Measurements from ENCODE around the gene OPN4. TPM values are rescaled to one million over a fixed set of nuclear protein-coding genes. Genes with fewer than 3 reads are reported as not detected.

The OPN4 gene
- total RNA-seq, 3 donors from 2014 or later = not detected

DNA sequence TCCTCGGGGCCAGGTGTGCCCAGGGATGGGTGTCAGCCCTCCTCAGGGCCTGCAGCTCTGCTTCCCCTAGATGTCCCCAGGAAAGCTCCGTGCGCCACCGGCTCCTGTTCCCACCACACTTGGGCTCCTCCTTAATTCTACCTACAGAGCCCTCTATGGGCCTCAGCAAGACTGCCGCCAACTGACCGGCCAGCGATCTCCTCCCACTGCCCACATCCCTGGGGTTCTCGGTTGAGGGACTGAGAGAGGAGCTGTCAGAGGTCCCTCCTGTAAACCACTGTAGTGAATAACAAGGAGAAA lies 8.6 kb downstream of the OPN4 start:
- no peak for DNase-seq
- H3K9me3 Mint-ChIP-seq = no peaks in the 10 kb centered on the region
- H3K36me3 Mint-ChIP-seq (ENCODE audit: insufficient read depth) = no peaks in the 10 kb centered on the region
- ATAC-seq = no peak
- no peaks in the 10 kb centered on the region for H3K4me1 Mint-ChIP-seq (ENCODE audit: low read depth)
- H3K27me3 Mint-ChIP-seq (ENCODE audit: low read depth) = no peaks in the 10 kb centered on the region
- no peak overlapping the region for H3K4me3 Mint-ChIP-seq

- Mint-ChIP-seq H3K27me3 (ENCODE audit: low read depth) (no peaks in the 10 kb centered on the region), H3K4me1 (ENCODE audit: low read depth) (no peaks in the 10 kb centered on the region), H3K36me3 (ENCODE audit: insufficient read depth) (no peaks in the 10 kb centered on the region), H3K9me3 (no peaks in the 10 kb centered on the region), H3K4me3 (no peak overlapping the region)
- no peak for DNase-seq
- ATAC-seq = no peak
Measured at GRCh38 chr10:86663576-86664339, 9.4 kb downstream of the OPN4 start.

- no peaks in the 10 kb centered on the region for H3K36me3 Mint-ChIP-seq (ENCODE audit: insufficient read depth)
- DNase-seq = no peak
- no peaks in the 10 kb centered on the region for H3K9me3 Mint-ChIP-seq
- no peak overlapping the region for H3K4me3 Mint-ChIP-seq
- no peak for ATAC-seq
- no peaks in the 10 kb centered on the region for H3K27me3 Mint-ChIP-seq (ENCODE audit: low read depth)
- H3K4me1 Mint-ChIP-seq (ENCODE audit: low read depth) = no peaks in the 10 kb centered on the region
Measured at GRCh38 chr10:86664341-86665217, 10.2 kb downstream of the OPN4 start.

DNA sequence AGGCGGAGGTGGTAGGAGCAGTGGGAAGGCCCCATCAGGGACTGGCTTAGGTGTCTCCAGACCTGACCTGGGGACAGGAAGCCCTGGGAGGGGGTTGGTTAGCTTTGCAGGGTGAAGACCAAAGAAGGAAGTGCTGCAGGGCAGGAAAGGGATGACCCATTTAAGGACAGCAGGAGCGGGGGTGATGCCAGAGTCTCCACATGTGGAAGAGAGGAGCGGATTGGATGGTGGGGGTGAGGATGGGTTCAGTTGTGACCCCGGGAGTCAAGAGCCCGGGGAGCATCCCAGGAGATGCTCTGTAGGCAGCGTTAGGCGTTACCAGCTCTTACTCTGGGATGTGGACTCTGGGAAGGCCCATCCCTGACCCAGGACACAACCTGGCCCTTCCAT lies 10.9 kb downstream of the OPN4 start:
- H3K9me3 Mint-ChIP-seq = no peaks in the 10 kb centered on the region

DNA sequence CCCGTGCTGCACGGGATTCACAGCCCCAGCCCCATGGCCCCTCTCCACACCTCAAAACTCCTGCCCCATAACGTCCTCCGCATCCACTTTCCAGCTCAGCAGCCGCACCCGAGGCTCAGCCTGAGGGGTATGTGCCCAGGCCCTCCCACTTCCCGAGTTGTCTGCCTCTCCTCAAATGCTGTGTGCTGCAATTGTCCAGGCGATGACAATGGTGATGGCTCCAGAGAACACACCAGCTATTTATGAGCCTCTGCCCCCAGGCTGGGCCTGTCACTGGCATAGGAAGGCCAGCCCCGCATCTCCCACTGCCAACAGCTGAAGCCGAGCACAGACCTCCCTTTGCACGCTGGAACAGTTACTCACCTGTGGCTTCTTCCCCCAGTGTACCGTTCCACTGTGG lies 11.5 kb downstream of the OPN4 start:
- H3K27me3 Mint-ChIP-seq (ENCODE audit: low read depth) = no peaks in the 10 kb centered on the region
- no peak for DNase-seq
- H3K4me1 Mint-ChIP-seq (ENCODE audit: low read depth) = no peaks in the 10 kb centered on the region
- no peak for ATAC-seq
- no peak overlapping the region for H3K4me3 Mint-ChIP-seq
- H3K36me3 Mint-ChIP-seq (ENCODE audit: insufficient read depth) = no peaks in the 10 kb centered on the region
- H3K9me3 Mint-ChIP-seq = no peaks in the 10 kb centered on the region

More for the DNA sequence above, 10.9 kb downstream of the OPN4 start:
- no peaks in the 10 kb centered on the region for H3K36me3 Mint-ChIP-seq (ENCODE audit: insufficient read depth)
- H3K4me1 Mint-ChIP-seq (ENCODE audit: low read depth) = no peaks in the 10 kb centered on the region
- no peak for ATAC-seq
- DNase-seq = no peak
- H3K4me3 Mint-ChIP-seq = no peak overlapping the region
- H3K27me3 Mint-ChIP-seq (ENCODE audit: low read depth) = no peaks in the 10 kb centered on the region

GRCh38 chr10:86666538-86666937 lies 12.2 kb downstream of the OPN4 start:
- no peak for ATAC-seq
- Mint-ChIP-seq H3K4me1 (ENCODE audit: low read depth) (no peaks in the 10 kb centered on the region), H3K9me3 (no peaks in the 10 kb centered on the region)

DNA sequence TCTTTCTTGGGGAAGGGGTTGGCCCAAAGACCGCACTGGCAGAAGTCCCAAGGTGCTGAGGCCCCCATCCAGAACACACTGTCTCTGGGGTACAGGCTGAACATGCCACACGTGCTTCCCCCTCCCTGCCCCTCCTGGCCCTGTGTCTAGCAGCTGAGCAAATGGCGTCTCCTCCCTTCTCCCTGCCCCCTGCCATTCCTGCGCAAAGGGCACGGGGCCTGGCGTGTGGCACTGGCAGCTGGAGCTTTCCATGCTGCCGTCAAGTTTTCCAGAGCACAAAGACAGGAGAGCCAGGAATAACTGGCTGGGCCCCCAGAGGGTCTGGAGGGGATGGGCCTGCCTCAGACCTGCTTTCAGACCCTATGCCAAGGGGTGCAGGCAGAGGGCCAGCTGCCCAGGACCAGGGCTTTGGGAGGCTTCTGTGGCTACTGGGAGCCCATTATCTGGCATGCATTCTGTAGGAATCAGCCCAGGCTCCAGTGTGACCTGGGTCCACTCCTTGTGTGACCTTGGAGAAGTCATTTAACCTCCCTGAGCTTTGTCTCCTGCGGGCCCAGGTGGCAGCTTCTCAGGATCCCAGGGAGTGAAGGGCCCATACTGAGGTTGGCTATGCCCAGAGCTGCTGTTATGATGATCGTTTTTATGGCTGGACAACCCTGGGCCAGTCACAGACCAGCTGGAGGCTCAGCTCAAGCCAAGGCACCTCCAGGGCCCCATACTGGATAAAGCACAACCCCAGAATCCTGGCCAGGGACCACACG lies 13.3 kb downstream of the OPN4 start:
- Mint-ChIP-seq H3K27me3 (ENCODE audit: low read depth) (no peaks in the 10 kb centered on the region), H3K4me1 (ENCODE audit: low read depth) (no peaks in the 10 kb centered on the region), H3K9me3 (no peaks in the 10 kb centered on the region), H3K4me3 (no peak overlapping the region), H3K36me3 (ENCODE audit: insufficient read depth) (no peaks in the 10 kb centered on the region)
- ATAC-seq = no peak
- DNase-seq = no peak

More at GRCh38 chr10:86666538-86666937, 12.2 kb downstream of the OPN4 start:
- no peaks in the 10 kb centered on the region for H3K36me3 Mint-ChIP-seq (ENCODE audit: insufficient read depth)
- H3K27me3 Mint-ChIP-seq (ENCODE audit: low read depth) = no peaks in the 10 kb centered on the region
- H3K4me3 Mint-ChIP-seq = no peak overlapping the region
- DNase-seq = no peak

GRCh38 chr10:86668297-86669165 lies 14.2 kb downstream of the OPN4 start, which contains the start of gene LDB3:
Gene LDB3, plus strand, starts transcription at chr10:86668511. Its CDS starts 181 bp downstream, at chr10:86668692.
- no peaks in the 10 kb centered on the region for H3K36me3 Mint-ChIP-seq (ENCODE audit: insufficient read depth)
- no peak for DNase-seq
- H3K4me1 Mint-ChIP-seq (ENCODE audit: low read depth) = peaks cover 1% of the 10 kb centered on the region
- H3K9me3 Mint-ChIP-seq = no peaks in the 10 kb centered on the region
- H3K27me3 Mint-ChIP-seq (ENCODE audit: low read depth) = no peaks in the 10 kb centered on the region
- ATAC-seq = no peak
- no peak within 1 kb of the TSS for H3K4me3 Mint-ChIP-seq

- ATAC-seq (no peak), DNase-seq (no peak)
- H3K4me1 Mint-ChIP-seq (ENCODE audit: low read depth) = peaks cover 1% of the 10 kb centered on the region
- no peaks in the 10 kb centered on the region for H3K9me3 Mint-ChIP-seq
- H3K36me3 Mint-ChIP-seq (ENCODE audit: insufficient read depth) = no peaks in the 10 kb centered on the region
- H3K4me3 Mint-ChIP-seq = no peak overlapping the region
- H3K27me3 Mint-ChIP-seq (ENCODE audit: low read depth) = no peaks in the 10 kb centered on the region
Measured at GRCh38 chr10:86670290-86670811, 16.0 kb downstream of the OPN4 start.

GRCh38 chr10:86670876-86671275 lies 16.5 kb downstream of the OPN4 start:
- DNase-seq = no peak
- Mint-ChIP-seq H3K27me3 (ENCODE audit: low read depth) (no peaks in the 10 kb centered on the region), H3K4me1 (ENCODE audit: low read depth) (peaks cover 1% of the 10 kb centered on the region), H3K9me3 (no peaks in the 10 kb centered on the region), H3K36me3 (ENCODE audit: insufficient read depth) (no peaks in the 10 kb centered on the region), H3K4me3 (no peak overlapping the region)
- ATAC-seq = no peak

- Mint-ChIP-seq H3K36me3 (ENCODE audit: insufficient read depth) (no peaks in the 10 kb centered on the region), H3K27me3 (ENCODE audit: low read depth) (no peaks in the 10 kb centered on the region), H3K9me3 (no peaks in the 10 kb centered on the region), H3K4me1 (ENCODE audit: low read depth) (peaks cover 1% of the 10 kb centered on the region), H3K4me3 (no peak overlapping the region)
- no peak for DNase-seq
- no peak for ATAC-seq
Measured at GRCh38 chr10:86671419-86671818, 17.1 kb downstream of the OPN4 start.

DNA sequence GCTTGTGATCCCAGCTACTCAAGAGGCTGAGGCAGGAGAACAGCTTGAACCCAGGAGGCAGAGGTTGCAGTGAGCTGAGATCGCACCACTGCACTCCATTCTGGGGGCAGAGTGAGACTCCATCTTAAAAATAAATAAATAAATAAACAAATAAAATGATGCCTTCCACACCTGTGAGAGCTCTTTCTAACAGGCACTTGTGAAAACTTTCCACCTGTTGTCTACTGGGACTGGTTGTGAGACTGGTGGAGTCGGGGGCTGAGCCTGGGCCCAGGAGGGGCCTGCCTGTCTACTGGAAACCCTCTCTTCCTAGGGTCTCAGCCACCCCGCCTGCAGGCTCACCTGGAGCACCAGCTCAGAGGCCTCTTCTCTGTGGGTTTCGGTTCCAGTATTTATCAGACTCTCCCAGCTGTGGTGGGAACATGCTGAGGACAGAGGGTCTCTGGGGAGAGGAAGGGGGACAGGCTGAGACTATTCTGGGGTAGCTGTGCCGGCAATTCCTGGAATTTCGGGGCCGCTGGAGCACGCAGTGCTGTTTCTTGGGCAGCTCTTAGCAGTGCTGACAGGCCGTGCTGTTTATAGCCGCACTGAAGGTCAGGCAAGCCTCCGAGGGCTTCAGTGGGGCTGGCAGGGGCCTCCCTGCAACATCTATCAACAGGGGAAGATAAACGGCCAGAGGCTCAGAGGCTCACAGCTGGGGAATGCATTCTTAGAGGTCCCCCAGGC lies 17.8 kb downstream of the OPN4 start:
- ATAC-seq (no peak), DNase-seq (no peak)
- Mint-ChIP-seq H3K36me3 (ENCODE audit: insufficient read depth) (no peaks in the 10 kb centered on the region), H3K4me1 (ENCODE audit: low read depth) (peaks cover 1% of the 10 kb centered on the region), H3K27me3 (ENCODE audit: low read depth) (no peaks in the 10 kb centered on the region), H3K9me3 (no peaks in the 10 kb centered on the region), H3K4me3 (no peak overlapping the region)

- no peaks in the 10 kb centered on the region for H3K36me3 Mint-ChIP-seq (ENCODE audit: insufficient read depth)
- H3K27me3 Mint-ChIP-seq (ENCODE audit: low read depth) = no peaks in the 10 kb centered on the region
- H3K4me3 Mint-ChIP-seq = no peak overlapping the region
- peaks cover 1% of the 10 kb centered on the region for H3K4me1 Mint-ChIP-seq (ENCODE audit: low read depth)
- DNase-seq (no peak), ATAC-seq (no peak)
- no peaks in the 10 kb centered on the region for H3K9me3 Mint-ChIP-seq
Measured at GRCh38 chr10:86673216-86673826, 19.0 kb downstream of the OPN4 start.
